ENCODE measurements around the gene FRAS1. TPM values are rescaled to one million over a fixed set of nuclear protein-coding genes. Genes with fewer than 3 reads are reported as not detected.

The FRAS1 gene
- total and polyA plus RNA-seq, 12 donors = 0.20 to 2.3 (median 0.84) TPM

DNA sequence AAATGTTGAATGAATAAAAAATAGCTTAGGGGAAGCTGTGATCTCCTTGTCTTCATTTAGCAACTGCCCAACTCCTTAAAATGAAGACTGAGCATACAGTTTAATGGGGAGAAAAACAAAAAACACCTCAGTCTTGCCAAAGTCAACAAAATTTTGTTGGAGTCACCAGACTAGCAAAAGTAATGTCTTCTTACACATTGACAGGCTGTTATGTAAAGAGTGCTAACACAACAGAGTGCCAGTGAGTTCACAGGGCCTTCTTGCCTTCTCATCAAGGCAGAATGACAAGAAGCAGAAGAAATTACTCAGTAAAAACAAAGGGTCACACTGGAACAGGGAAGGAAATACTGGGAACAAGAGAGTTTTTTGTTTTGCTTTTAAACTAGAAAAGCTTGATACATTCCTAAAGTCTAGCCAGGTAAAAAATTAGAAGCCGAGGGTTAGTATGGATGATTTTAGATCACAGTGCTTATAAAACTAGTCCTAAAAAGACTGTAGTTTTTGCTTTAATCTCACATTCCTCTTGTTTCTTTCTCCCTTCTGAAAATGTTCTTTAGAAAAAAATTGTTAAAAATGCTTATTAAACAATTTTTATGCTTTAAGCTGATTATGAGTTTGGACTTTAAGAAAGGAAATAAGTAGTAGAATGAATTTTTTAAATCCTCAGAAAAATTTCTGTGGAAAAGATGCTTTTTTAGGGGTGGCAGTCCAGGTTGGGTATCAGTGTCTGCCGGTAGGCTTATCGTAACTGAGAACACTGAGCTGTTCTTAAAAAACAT lies 38.7 kb upstream of the FRAS1 start:
- no peaks in the 10 kb centered on the region for H3K9me3 ChIP-seq (replicated peaks in 1 of 3)
- DNase-seq = no peak
- H3K36me3 ChIP-seq (replicated peaks in 1 of 2) = no peaks in the 10 kb centered on the region
- H3K27ac ChIP-seq = no peak overlapping the region
- H3K4me3 ChIP-seq = no peak overlapping the region
- TF ChIP-seq CTCF (IDR thresholded peaks at IDR 0.05) = no peak
- TF ChIP-seq POLR2A (IDR thresholded peaks at IDR 0.05) = no peak
- H3K27me3 ChIP-seq = no peaks in the 10 kb centered on the region
- intact Hi-C loops (cut with DNase I) = no loop called here
- WGBS, 4 donors = 76 to 87% (median 81%) methylated on average over 3 of the region's 3 CpGs
- no peaks in the 10 kb centered on the region for H3K4me1 ChIP-seq (replicated peaks in 1 of 2)

DNA sequence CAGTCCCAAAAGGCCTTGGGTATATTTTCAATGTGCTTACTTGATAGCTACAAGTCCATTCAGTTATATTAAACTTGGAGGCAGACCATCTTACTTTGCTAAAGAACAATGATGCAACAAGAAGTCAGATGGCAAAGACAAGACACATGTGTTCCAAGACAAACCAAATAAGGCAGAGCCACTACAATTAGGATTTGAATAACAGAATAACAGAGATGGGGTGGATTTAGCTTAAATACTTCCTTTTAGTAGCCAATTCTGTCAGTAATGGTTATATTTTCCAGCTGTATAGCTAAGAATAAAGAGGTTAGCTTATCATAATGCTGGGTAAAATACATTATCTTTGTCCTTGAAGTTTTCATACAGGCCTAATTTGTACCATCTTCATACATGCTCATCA lies 37.7 kb upstream of the FRAS1 start:
- no peak overlapping the region for H3K27ac ChIP-seq
- no peak overlapping the region for H3K4me3 ChIP-seq
- no peaks in the 10 kb centered on the region for H3K4me1 ChIP-seq (replicated peaks in 1 of 2)
- H3K9me3 ChIP-seq (replicated peaks in 1 of 3) = no peaks in the 10 kb centered on the region
- intact Hi-C loops (cut with DNase I) = no loop called here
- no peaks in the 10 kb centered on the region for H3K36me3 ChIP-seq (replicated peaks in 1 of 2)
- TF ChIP-seq POLR2A (IDR thresholded peaks at IDR 0.05) = no peak
- no peak for DNase-seq
- no peaks in the 10 kb centered on the region for H3K27me3 ChIP-seq

GRCh38 chr4:78020677-78021076 lies 36.4 kb upstream of the FRAS1 start:
- no peak overlapping the region for H3K27ac ChIP-seq
- no peak for DNase-seq
- H3K4me1 ChIP-seq (replicated peaks in 1 of 2) = no peaks in the 10 kb centered on the region
- TF ChIP-seq CTCF (IDR thresholded peaks at IDR 0.05) (no peak), POLR2A (IDR thresholded peaks at IDR 0.05) (no peak)
- H3K36me3 ChIP-seq (replicated peaks in 1 of 2) = no peaks in the 10 kb centered on the region
- H3K4me3 ChIP-seq = no peak overlapping the region
- WGBS, 4 donors = 78 to 87% (median 82%) methylated on average over 4 of the region's 4 CpGs
- H3K27me3 ChIP-seq = no peaks in the 10 kb centered on the region
- H3K9me3 ChIP-seq (replicated peaks in 1 of 3) = no peaks in the 10 kb centered on the region
- intact Hi-C loops (cut with DNase I) = no loop called here

DNA sequence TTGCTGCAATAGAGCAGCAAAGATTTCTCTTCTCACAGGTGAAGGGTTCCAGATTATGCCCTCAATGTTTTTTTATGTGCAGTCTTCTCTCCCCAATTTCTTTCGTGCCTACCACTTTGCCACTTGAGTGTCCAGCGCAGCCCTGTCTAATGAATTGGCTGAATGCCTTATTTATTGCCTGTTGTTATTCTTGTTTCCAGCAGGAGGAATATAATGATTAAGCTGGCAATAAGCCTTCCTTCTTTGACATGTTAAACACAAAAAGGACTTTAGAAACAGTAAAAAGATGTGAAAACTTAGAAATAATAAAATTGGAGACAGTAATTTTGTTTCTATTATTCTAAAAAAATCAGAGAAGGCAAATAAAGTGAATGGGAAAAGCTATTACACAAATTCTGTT lies 34.6 kb upstream of the FRAS1 start:
- Histone ChIP-seq H3K36me3 (replicated peaks in 1 of 2) (no peaks in the 10 kb centered on the region), H3K27ac (no peak overlapping the region), H3K27me3 (no peaks in the 10 kb centered on the region), H3K4me1 (replicated peaks in 1 of 2) (no peaks in the 10 kb centered on the region), H3K4me3 (no peak overlapping the region), H3K9me3 (replicated peaks in 1 of 3) (no peaks in the 10 kb centered on the region)
- DNase-seq = no peak
- intact Hi-C loops (cut with DNase I) = no loop called here
- WGBS, 4 donors = 71 to 77% (median 75%) methylated on average over 2 of the region's 2 CpGs
- TF ChIP-seq POLR2A (IDR thresholded peaks at IDR 0.05) (no peak), CTCF (IDR thresholded peaks at IDR 0.05) (no peak)

- no peak for DNase-seq
- H3K27ac ChIP-seq = no peak overlapping the region
- no peak overlapping the region for H3K4me3 ChIP-seq
- TF ChIP-seq POLR2A (IDR thresholded peaks at IDR 0.05) (no peak), CTCF (IDR thresholded peaks at IDR 0.05) (no peak)
- no peaks in the 10 kb centered on the region for H3K4me1 ChIP-seq (replicated peaks in 1 of 2)
- H3K36me3 ChIP-seq (replicated peaks in 1 of 2) = no peaks in the 10 kb centered on the region
- intact Hi-C loops (cut with DNase I) = no loop called here
- WGBS, 4 donors = 29 to 40% (median 35%) methylated on average over 1 of the region's 1 CpG
- H3K27me3 ChIP-seq = no peaks in the 10 kb centered on the region
- H3K9me3 ChIP-seq (replicated peaks in 1 of 3) = no peaks in the 10 kb centered on the region
Measured at GRCh38 chr4:78024085-78024484, 33.0 kb upstream of the FRAS1 start.
